Measurements from ENCODE around the gene PPP2CA. TPM values are rescaled to one million over a fixed set of nuclear protein-coding genes. Genes with fewer than 3 reads are reported as not detected.

PPP2CA gene
- total and polyA plus RNA-seq, 2 of the 13 experiments (the other 11 are each of a cell fraction or from before 2014, with no cell fraction given): 82.4 to 171 TPM

- peak; percentile 25 for DNase-seq (ENCODE audit: low spot score)
- Histone ChIP-seq H3K27ac (ENCODE audit: extremely low read length, insufficient read depth, low read length) (peak overlapping the region; percentile 97), H3K4me3 (replicated peaks in 1 of 3; ENCODE audit: insufficient read depth in 1 of 3, low read depth in 2 of 3, low read length in 3 of 3) (peak overlapping the region; percentile 88 to 98 (median 93)), H3K4me2 (ENCODE audit: low read depth, low read length) (peak overlapping the region; percentile 85), H3K9ac (ENCODE audit: insufficient read depth, low read depth, low read length) (peak overlapping the region; percentile 99), H3K27me3 (ENCODE audit: control insufficient read depth in 1 of 2, insufficient read depth in 2 of 2, low read length in 2 of 2) (no peaks in the 10 kb centered on the region; a peak in 1 of 5 replicates), H3K9me3 (ENCODE audit: low read length) (no peaks in the 10 kb centered on the region), H3K4me1 (ENCODE audit: insufficient read depth, low read length) (peaks cover 36% of the 10 kb centered on the region), H3K36me3 (replicated peaks in 1 of 2; ENCODE audit: control insufficient read depth in 1 of 2, insufficient read depth in 2 of 2, low read length in 2 of 2) (no peaks in the 10 kb centered on the region), H4K20me1 (ENCODE audit: insufficient read depth, low read length) (peaks cover 31% of the 10 kb centered on the region), H3K79me2 (ENCODE audit: insufficient read depth, low read length) (peaks cover 35% of the 10 kb centered on the region), H2AFZ (ENCODE audit: low read length) (no peak overlapping the region)
- peak; percentile 58 for ATAC-seq
- peak; percentile 8 for FAIRE-seq
- no TSS peak for BruUV-seq (replicated peaks)
- WGBS (ENCODE audit: low lambda C conversion rate): 0% methylated on average over 2 of the region's 5 CpGs
- TF ChIP-seq POGK (CRISPR knock-in tag; conservative IDR thresholded peaks at IDR 0.05) (no peak), NR1H2 (CRISPR knock-in tag; IDR thresholded peaks at IDR 0.05; ENCODE audit: borderline replicate concordance, low read depth) (no peak), HIC2 (CRISPR knock-in tag; IDR thresholded peaks at IDR 0.05; ENCODE audit: low read depth) (no peak), ZNF766 (CRISPR knock-in tag; IDR thresholded peaks at IDR 0.05; ENCODE audit: borderline replicate concordance) (no peak), SP140L (CRISPR knock-in tag; IDR thresholded peaks at IDR 0.05; ENCODE audit: borderline replicate concordance) (no peak), ZNF619 (CRISPR knock-in tag; IDR thresholded peaks at IDR 0.05) (0 out of 2 replicates have a peak, but pooled peaks have one; percentile 22), ESRRA (CRISPR knock-in tag; IDR thresholded peaks at IDR 0.05; ENCODE audit: low read depth) (no peak), SKIL (CRISPR knock-in tag; IDR thresholded peaks at IDR 0.05; ENCODE audit: borderline replicate concordance) (no peak), RCOR2 (CRISPR knock-in tag; IDR thresholded peaks at IDR 0.05) (0 out of 2 replicates have a peak, but pooled peaks have one; percentile 11), ZNF253 (CRISPR knock-in tag; IDR thresholded peaks at IDR 0.05; ENCODE audit: borderline replicate concordance) (0 out of 2 replicates have a peak, but pooled peaks have one; percentile 6)
- in situ Hi-C loops (cut with HindIII; ENCODE audit: extremely low pct_ligation_motif_present, low pct_unique_long_range_greater_than_20kb): loop anchor here (5.0 kb wide), 2 partner anchors 50 to 60 kb away; partner anchors contain the start of gene SKP1
- ChIA-PET POLR2A (interaction anchor here (0.7 to 3.3 kb wide), 9 partner anchors 9 to 209 kb away, joined by 3 to 59 read pairs (median 9); partner anchors contain the start of gene SKP1), CTCF (ENCODE audit: low intra/inter-chr PET ratio, low total read pairs) (no interaction called here)
- intact Hi-C loops (cut with micrococcal nuclease; ENCODE audit: unreplicated experiment): loop anchor here (1.0 to 5.0 kb wide), 3 partner anchors 14 to 62 kb away; partner anchors contain the start of gene SKP1
Measured at GRCh38 chr5:134227259-134227658, 1.4 kb upstream of the PPP2CA start.

Data from HepG2 (cell line).